Heart right ventricle (tissue), 16 donors: ENCODE data around the gene CROCC2. TPM values are rescaled to one million over a fixed set of nuclear protein-coding genes. Genes with fewer than 3 reads are reported as not detected.

Source experiments
- ATAC-seq, 8 donors: fragments of 200-7000 bp; cut with Tn5 transposase; one replicate each; pipeline ENCODE4 v1.9.1; 2020; ENCODE audit warnings: mild to moderate bottlenecking in 8 of 8, moderate library complexity in 8 of 8, moderate number of reproducible peaks in 1 of 8
- DNase-seq, 2 donors: peaks; one replicate each; pipeline ENCODE4 v3.0.0-alpha.2; 2020
- H3K27ac ChIP-seq, 10 donors: fragments of 200-600 bp; sonication (generic) in 2 of 10; one replicate each; pipeline versions ENCODE4 v1.5.0 to v1.8.0; 2020 to 2022; ENCODE audit warnings: mild to moderate bottlenecking in 3 of 10
- H3K27me3 ChIP-seq, 7 donors: fragments of 200-600 bp; one replicate each; pipeline ENCODE4 v1.8.0; 2021 to 2022; ENCODE audit warnings: mild to moderate bottlenecking in 2 of 7
- H3K36me3 ChIP-seq, 9 donors: fragments of 200-600 bp; sonication (generic) in 1 of 9; one replicate each; pipeline versions ENCODE4 v1.5.0 to v1.8.0; 2020 to 2022; ENCODE audit warnings: mild to moderate bottlenecking in 2 of 9
- H3K4me1 ChIP-seq, 9 donors: fragments of 200-600 bp; sonication (generic) in 1 of 9; one replicate each; pipeline versions ENCODE4 v1.5.0 to v1.8.0; 2020 to 2022; ENCODE audit warnings: mild to moderate bottlenecking in 4 of 9
- H3K4me3 ChIP-seq, 10 donors: fragments of 200-600 bp; sonication (generic) in 2 of 10; one replicate each; pipeline versions ENCODE4 v1.5.0 to v1.8.0; 2020 to 2022; ENCODE audit warnings: mild to moderate bottlenecking in 7 of 10, moderate library complexity in 2 of 10
- H3K9me3 ChIP-seq, 11 donors: fragments of 200-600 bp in 10 of 11; sonication (generic) in 2 of 11; one replicate each; pipeline versions ENCODE4 v1.5.0 to v1.8.0; 2013 to 2022; ENCODE audit warnings: mild to moderate bottlenecking in 2 of 11, control low read depth in 1 of 11, moderate library complexity in 1 of 11
- CTCF ChIP-seq, 9 donors: fragments of 200-600 bp; sonication (generic) in 2 of 9; IDR thresholded peaks; one replicate each; pipeline versions ENCODE4 v1.5.0 to v1.8.0; 2021 to 2022; ENCODE audit warnings: antibody characterized with exemption in 9 of 9, mild to moderate bottlenecking in 5 of 9, moderate library complexity in 1 of 9
- WGBS, 2 donors: extraction: QIAGEN DNeasy Blood & Tissue Kit; methylation state at CpG; one replicate each; pipeline ENCODE4 v1.1.7; 2013; ENCODE audit warnings: inconsistent platforms in 1 of 2; 5-methylcytosine and 5-hydroxymethylcytosine counted together
- intact Hi-C, 10 donors: fragments of 100-400 bp; cut with DNase I; formaldehyde crosslinking; loops; one replicate each; pipeline versions ENCODE4 v1.11.1 to v1.14.2; 2022
- polyA plus RNA-seq, 2 donors: library from polyadenylated mRNA; stranded (reverse); fragments of 200-250 nt; gene quantifications; one replicate each; pipeline ENCODE4 v1.2.3, GENCODE V29; 2013
- total RNA-seq, 10 donors: library from RNA; stranded (reverse); fragmentation: NEBNext Ultra II Directional in 3 of 10; extraction: Animal tissue kit (Norgen Biotek cat#: 25700) in 3 of 10; gene quantifications; one replicate each; pipeline versions ENCODE4 v1.2.1 to v1.2.4, GENCODE V29; 2021 to 2023
- donor health status: Arrhythmogenic right ventricular cardiomyopathy.
- donor health status: ischemic (EF 13 %, LVEDD 7.1; RV severe dilation, severe dysfunction).
- donor health status: healthy with polysubstance abuse.
- donor health status: DM: no; HTN: yes; CAD: no.
- donor health status: DM: no; HTN: no; CAD: no.
- donor health status: ischemic (EF 25% LVEDD 6.9; RV normal size, moderate dysfunction).
- donor health status: ischemic (EF 25% LVEDD 5.7; RV mildly dilated, moderate dysfunction).
- donor health status: healthy.
- donor health status: DM: yes; HTN: yes; CAD: no.
- donor health status: Ischemic cardiomyopathy.
- donor health status: ischemic (EF 35%, LVEDD 5.7; RV mildly dilated, moderate dysfunction).
- donor health status: nonischemic (EF 11% LVEDD 7.7; RV severe dilation, severe dysfunction).
- donor health status: DM: yes; HTN: yes; CAD: no.
- donor health status: PGD.
- donor health status: ischemic (EF 29% LVEDD 5.4; RV normal size, mild dysfunction).
- donor health status: nonischemic (EF 23%, LVEDD 6.1; RV moderate dilation, normal function).

The CROCC2 gene
- total and polyA plus RNA-seq, 12 donors, result 0.06 TPM; not detected in 11

- no peak for TF ChIP-seq CTCF (IDR thresholded peaks at IDR 0.05)
- Histone ChIP-seq H3K27ac (no peak overlapping the region), H3K36me3 (no peaks in the 10 kb centered on the region), H3K4me1 (peaks cover 8 to 35% (median 20%) of the 10 kb centered on the region in 9 donors), H3K4me3 (no peak overlapping the region), H3K9me3 (no peaks in the 10 kb centered on the region), H3K27me3 (peaks cover 0 to 27% (median 21%) of the 10 kb centered on the region in 7 donors)
- 89 to 92% methylated on average over 19 of the region's 19 CpGs for WGBS, 2 donors
- intact Hi-C loops, result loop anchor here in 2 of 10 donors (5.0 to 10.0 kb wide), 2 partner anchors 76 to 78 kb away; partner anchors contain the start of gene SNED1 (in 2 of the 2)
- DNase-seq, result peak in 1 of 2 donors; percentile 2
- ATAC-seq, result no peak
These were observed 13.1 kb downstream of the CROCC2 start for GRCh38 chr2:240919161-240919781.

GRCh38 chr2:240919786-240920782 lies 13.9 kb downstream of the CROCC2 start:
- 94 to 95% methylated on average over 31 of the region's 31 CpGs for WGBS, 2 donors
- no peak for ATAC-seq
- H3K9me3 ChIP-seq, result no peaks in the 10 kb centered on the region
- DNase-seq, result peak in 1 of 2 donors; percentile 11
- H3K27me3 ChIP-seq, result peaks cover 0 to 18% (median 15%) of the 10 kb centered on the region in 7 donors
- H3K27ac ChIP-seq, result no peak overlapping the region
- H3K4me1 ChIP-seq, result peaks cover 0 to 28% (median 14%) of the 10 kb centered on the region in 9 donors
- intact Hi-C loops, result loop anchor here in 2 of 10 donors (5.0 to 10.0 kb wide), 2 partner anchors 75 to 77 kb away; partner anchors contain the start of gene SNED1 (in 2 of the 2)
- no peaks in the 10 kb centered on the region for H3K36me3 ChIP-seq
- H3K4me3 ChIP-seq, result no peak overlapping the region
- no peak for TF ChIP-seq CTCF (IDR thresholded peaks at IDR 0.05)

GRCh38 chr2:240920783-240921231 lies 14.7 kb downstream of the CROCC2 start:
- ATAC-seq, result no peak
- 81 to 83% methylated on average over 4 of the region's 4 CpGs for WGBS, 2 donors
- H3K4me3 ChIP-seq, result no peak overlapping the region
- no peaks in the 10 kb centered on the region for H3K36me3 ChIP-seq
- no peak for TF ChIP-seq CTCF (IDR thresholded peaks at IDR 0.05)
- DNase-seq, result peak in 1 of 2 donors; percentile 12
- intact Hi-C loops, result no loop called here
- H3K27ac ChIP-seq, result peak overlapping the region in 2 of 10 donors; percentile 39 to 74
- no peaks in the 10 kb centered on the region for H3K9me3 ChIP-seq
- peaks cover 0 to 11% (median 8%) of the 10 kb centered on the region in 7 donors for H3K27me3 ChIP-seq
- H3K4me1 ChIP-seq, result peaks cover 0 to 23% (median 9%) of the 10 kb centered on the region in 9 donors
